ENCODE measurements around the gene CLDN7.

DNA sequence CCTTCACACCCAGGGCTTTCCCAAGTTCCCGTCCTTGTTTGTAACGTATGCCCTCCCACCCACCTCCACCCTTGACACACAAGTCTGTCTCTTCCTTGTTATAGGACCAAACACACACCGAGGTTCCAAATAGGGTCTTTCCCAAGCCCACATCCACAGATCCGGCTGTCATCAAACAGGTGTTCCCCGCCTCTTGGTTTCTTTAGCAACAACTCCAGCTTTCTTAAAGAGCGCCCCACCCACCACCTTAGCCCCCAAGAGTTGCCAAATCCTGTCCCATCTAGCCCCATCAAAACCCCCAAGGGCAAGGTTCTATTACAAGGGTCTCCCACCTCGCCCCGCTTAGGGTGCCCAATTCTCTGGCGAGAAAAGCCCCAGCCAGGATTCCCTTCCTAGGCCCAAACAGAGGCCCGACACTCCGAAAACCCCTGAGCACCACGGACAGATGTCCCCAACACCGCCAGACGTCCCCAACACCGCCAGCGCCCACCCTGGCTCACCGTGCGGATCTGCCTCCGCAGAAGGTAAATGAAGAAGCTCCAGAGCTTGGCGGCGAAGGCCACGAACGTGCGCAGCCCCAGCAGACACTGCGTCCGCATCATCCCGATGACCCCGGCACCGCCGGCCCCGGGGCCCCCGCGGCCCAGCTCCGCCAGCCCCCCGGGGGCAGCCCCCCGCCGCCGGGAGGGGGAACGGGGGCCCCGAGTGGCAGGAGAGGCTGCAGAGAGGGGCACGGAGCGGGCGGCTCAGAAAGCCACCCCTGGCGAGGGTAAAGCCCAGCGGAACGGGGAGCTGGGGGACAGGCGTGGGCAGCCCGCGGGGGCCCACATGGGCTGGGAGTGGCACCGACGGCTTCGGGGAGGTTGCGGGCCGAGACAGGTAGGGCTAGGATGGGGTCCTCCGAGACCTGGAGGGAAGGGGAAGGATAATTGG is 11.3 kb downstream of the CLDN7 start:
- TF ChIP-seq, protein P1, sequence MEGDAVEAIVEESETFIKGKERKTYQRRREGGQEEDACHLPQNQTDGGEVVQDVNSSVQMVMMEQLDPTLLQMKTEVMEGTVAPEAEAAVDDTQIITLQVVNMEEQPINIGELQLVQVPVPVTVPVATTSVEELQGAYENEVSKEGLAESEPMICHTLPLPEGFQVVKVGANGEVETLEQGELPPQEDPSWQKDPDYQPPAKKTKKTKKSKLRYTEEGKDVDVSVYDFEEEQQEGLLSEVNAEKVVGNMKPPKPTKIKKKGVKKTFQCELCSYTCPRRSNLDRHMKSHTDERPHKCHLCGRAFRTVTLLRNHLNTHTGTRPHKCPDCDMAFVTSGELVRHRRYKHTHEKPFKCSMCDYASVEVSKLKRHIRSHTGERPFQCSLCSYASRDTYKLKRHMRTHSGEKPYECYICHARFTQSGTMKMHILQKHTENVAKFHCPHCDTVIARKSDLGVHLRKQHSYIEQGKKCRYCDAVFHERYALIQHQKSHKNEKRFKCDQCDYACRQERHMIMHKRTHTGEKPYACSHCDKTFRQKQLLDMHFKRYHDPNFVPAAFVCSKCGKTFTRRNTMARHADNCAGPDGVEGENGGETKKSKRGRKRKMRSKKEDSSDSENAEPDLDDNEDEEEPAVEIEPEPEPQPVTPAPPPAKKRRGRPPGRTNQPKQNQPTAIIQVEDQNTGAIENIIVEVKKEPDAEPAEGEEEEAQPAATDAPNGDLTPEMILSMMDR (IDR thresholded peaks at IDR 0.05) = no peak
- no peak for TF ChIP-seq POLR2A (IDR thresholded peaks at IDR 0.05)

All from tibial nerve (tissue), 3 donors.